Smooth muscle cell (in vitro differentiated cells): ENCODE results near the gene PPP6R2. TPM values are rescaled to one million over a fixed set of nuclear protein-coding genes. Genes with fewer than 3 reads are reported as not detected.

Source experiments
- DNase-seq: peaks from one replicate; lab custom pipeline; 2025; ENCODE audit not compliant: unreplicated experiment; lab: John Stamatoyannopoulos, UW
- H2AFZ ChIP-seq: fragments of 200-600 bp; sonication (generic); 2 replicates; pipeline ENCODE4 v1.6.0; 2016; ENCODE audit warnings: antibody characterized with exemption, low read depth, mild to moderate bottlenecking
- H3F3A ChIP-seq: fragments of 200-600 bp; sonication (generic); 2 replicates; pipeline ENCODE4 v1.6.0; 2017; ENCODE audit warnings: antibody characterized with exemption, low read depth
- H3K27ac ChIP-seq: fragments of 200-600 bp; sonication (generic); 2 replicates; pipeline ENCODE4 v1.5.1; 2016; ENCODE audit warnings: low read depth, mild to moderate bottlenecking
- H3K27me3 ChIP-seq: fragments of 200-600 bp; sonication (generic); 2 replicates; pipeline ENCODE4 v1.6.1; 2016; ENCODE audit warnings: low read depth, mild to moderate bottlenecking
- H3K36me3 ChIP-seq: fragments of 200-600 bp; sonication (generic); 2 replicates; pipeline ENCODE4 v1.5.1; 2016; ENCODE audit warnings: low read depth
- H3K4me1 ChIP-seq: fragments of 200-600 bp; sonication (generic); 2 replicates; pipeline ENCODE4 v1.5.1; 2016; ENCODE audit warnings: low read depth
- H3K4me2 ChIP-seq: fragments of 200-600 bp; sonication (generic); 2 replicates; pipeline ENCODE4 v1.6.0; 2016; ENCODE audit warnings: mild to moderate bottlenecking
- H3K4me3 ChIP-seq: fragments of 200-600 bp; sonication (generic); 2 replicates; pipeline ENCODE4 v1.5.1; 2016; ENCODE audit warnings: mild to moderate bottlenecking
- H3K79me2 ChIP-seq: fragments of 200-600 bp; sonication (generic); 2 replicates; pipeline ENCODE4 v1.6.0; 2016; ENCODE audit warnings: low read depth, mild to moderate bottlenecking
- H3K9ac ChIP-seq: fragments of 200-600 bp; sonication (generic); 2 replicates; pipeline ENCODE4 v1.6.0; 2016; ENCODE audit warnings: low read depth
- H3K9me3 ChIP-seq: fragments of 200-600 bp; sonication (generic); replicated peaks from 2 replicates; pipeline ENCODE4 v1.5.1; 2016; ENCODE audit warnings: low read depth
- H4K20me1 ChIP-seq: fragments of 200-600 bp; sonication (generic); 2 replicates; pipeline ENCODE4 v1.6.0; 2016; ENCODE audit warnings: low read depth
- CTCF ChIP-seq: fragments of 200-600 bp; sonication (generic); IDR thresholded peaks from 2 replicates; pipeline ENCODE4 v1.5.1; 2017; ENCODE audit warnings: borderline replicate concordance, mild to moderate bottlenecking, antibody characterized with exemption; ENCODE audit not compliant: insufficient read depth, poor library complexity, severe bottlenecking
- WGBS: methylation state at CpG from one replicate; pipeline ENCODE4 v1.1.7; 2016; ENCODE audit warnings: low lambda C conversion rate; 5-methylcytosine and 5-hydroxymethylcytosine counted together
- polyA plus RNA-seq: library from polyadenylated mRNA; unstranded; fragments of >200 nt; fragmentation: Nextera tagmentation; extraction: Ambion mirVana; gene quantifications from 2 replicates; pipeline ENCODE4 v1.2.1, GENCODE V29; 2016
- total RNA-seq: library from RNA; depleted of rRNA; stranded (reverse); fragments of >200 nt; gene quantifications from 2 replicates; pipeline ENCODE4 v1.2.3, GENCODE V29; 2014

PPP6R2 gene
- total and polyA plus RNA-seq, 2 experiments from 2014 or later: 24.6 to 36.3 TPM

- Histone ChIP-seq H3K4me2 (peak overlapping the region; percentile 94), H2AFZ (peak overlapping the region; percentile 96), H3F3A (peaks cover 3% of the 10 kb centered on the region), H3K36me3 (no peaks in the 10 kb centered on the region), H3K27me3 (no peaks in the 10 kb centered on the region), H3K4me1 (no peaks in the 10 kb centered on the region), H4K20me1 (peaks cover 9% of the 10 kb centered on the region), H3K9me3 (no peaks in the 10 kb centered on the region), H3K27ac (peak overlapping the region; percentile 32), H3K9ac (peak overlapping the region; percentile 66), H3K4me3 (peak overlapping the region; percentile 63), H3K79me2 (peaks cover 7% of the 10 kb centered on the region)
- DNase-seq: peak; percentile 73
- WGBS: 11% methylated on average over 25 of the region's 26 CpGs
- TF ChIP-seq CTCF: peak; percentile 94
Observed at GRCh38 chr22:50341977-50342650, 1.0 kb upstream of the PPP6R2 start.

GRCh38 chr22:50343541-50343935 is 411 bp downstream of the PPP6R2 start:
- no peak for DNase-seq
- H3K27ac ChIP-seq: no peak overlapping the region
- WGBS: 0% methylated on average over 1 of the region's 9 CpGs

GRCh38 chr22:50346470-50346869 is 3.3 kb downstream of the PPP6R2 start:
- peaks cover under 1% of the 10 kb centered on the region for H3F3A ChIP-seq
- peaks cover 42% of the 10 kb centered on the region for H3K79me2 ChIP-seq
- no peak for DNase-seq
- H3K9ac ChIP-seq: no peak overlapping the region
- no peak overlapping the region for H3K27ac ChIP-seq
- no peaks in the 10 kb centered on the region for H3K9me3 ChIP-seq
- H3K4me3 ChIP-seq: no peak overlapping the region
- H3K4me1 ChIP-seq: no peaks in the 10 kb centered on the region
- WGBS: 75% methylated on average over 4 of the region's 8 CpGs
- H3K4me2 ChIP-seq: no peak overlapping the region
- no peaks in the 10 kb centered on the region for H3K27me3 ChIP-seq
- TF ChIP-seq CTCF: no peak
- H4K20me1 ChIP-seq: peaks cover 51% of the 10 kb centered on the region
- no peak overlapping the region for H2AFZ ChIP-seq
- no peaks in the 10 kb centered on the region for H3K36me3 ChIP-seq

More at GRCh38 chr22:50343541-50343935, 411 bp downstream of the PPP6R2 start:
- H4K20me1 ChIP-seq: peaks cover 23% of the 10 kb centered on the region
- H2AFZ ChIP-seq: no peak overlapping the region
- H3K4me3 ChIP-seq: peak overlapping the region; percentile 63
- H3F3A ChIP-seq: peaks cover 3% of the 10 kb centered on the region
- no peak for TF ChIP-seq CTCF
- peaks cover 18% of the 10 kb centered on the region for H3K79me2 ChIP-seq
- peak overlapping the region; percentile 94 for H3K4me2 ChIP-seq
- H3K4me1 ChIP-seq: no peaks in the 10 kb centered on the region
- no peaks in the 10 kb centered on the region for H3K27me3 ChIP-seq
- no peaks in the 10 kb centered on the region for H3K36me3 ChIP-seq
- H3K9ac ChIP-seq: peak overlapping the region; percentile 93
- H3K9me3 ChIP-seq: no peaks in the 10 kb centered on the region

- Histone ChIP-seq H2AFZ (no peak overlapping the region), H3K79me2 (peaks cover 49% of the 10 kb centered on the region), H3K4me1 (no peaks in the 10 kb centered on the region), H3K9ac (no peak overlapping the region), H3K4me3 (no peak overlapping the region), H3K27me3 (no peaks in the 10 kb centered on the region), H3K4me2 (no peak overlapping the region), H3K36me3 (no peaks in the 10 kb centered on the region), H3F3A (no peaks in the 10 kb centered on the region), H3K9me3 (no peaks in the 10 kb centered on the region), H3K27ac (no peak overlapping the region), H4K20me1 (peaks cover 58% of the 10 kb centered on the region)
- TF ChIP-seq CTCF: no peak
- 92% methylated on average over 8 of the region's 8 CpGs for WGBS
- no peak for DNase-seq
Observed at GRCh38 chr22:50347157-50347556, 4.0 kb downstream of the PPP6R2 start.
